ENCODE results near the gene SUSD4.

Gene SUSD4

GRCh38 chr1:223230161-223230881, 133.7 kb downstream of the SUSD4 start:
- peak; percentile 29 for DNase-seq (ENCODE audit: low spot score)

- DNase-seq (ENCODE audit: low spot score) = no peak
Measured at GRCh38 chr1:223229756-223230155, 134.2 kb downstream of the SUSD4 start.

GRCh38 chr1:223228931-223229528, 134.9 kb downstream of the SUSD4 start:
- DNase-seq (ENCODE audit: low spot score) = no peak

GRCh38 chr1:223228201-223228600, 135.8 kb downstream of the SUSD4 start:
- no peak for DNase-seq (ENCODE audit: low spot score)

- DNase-seq (ENCODE audit: low spot score) = no peak
Measured at GRCh38 chr1:223227486-223228196, 136.3 kb downstream of the SUSD4 start.

GRCh38 chr1:223227031-223227430, 136.9 kb downstream of the SUSD4 start:
- DNase-seq (ENCODE audit: low spot score) = no peak

- DNase-seq (ENCODE audit: low spot score) = no peak
Measured at GRCh38 chr1:223226271-223226670, 137.7 kb downstream of the SUSD4 start.

- no peak for DNase-seq (ENCODE audit: low spot score)
Measured at GRCh38 chr1:223225481-223225880, 138.5 kb downstream of the SUSD4 start.

- DNase-seq (ENCODE audit: low spot score) = no peak
Measured at GRCh38 chr1:223225061-223225460, 138.9 kb downstream of the SUSD4 start.

GRCh38 chr1:223224465-223224864, 139.5 kb downstream of the SUSD4 start:
- DNase-seq (ENCODE audit: low spot score) = no peak

- no peak for DNase-seq (ENCODE audit: low spot score)
Measured at GRCh38 chr1:223223091-223223995, 140.6 kb downstream of the SUSD4 start.

- DNase-seq (ENCODE audit: low spot score) = no peak
Measured at GRCh38 chr1:223222377-223222776, 141.6 kb downstream of the SUSD4 start.

GRCh38 chr1:223221686-223222085, 142.3 kb downstream of the SUSD4 start:
- DNase-seq (ENCODE audit: low spot score) = no peak

GRCh38 chr1:223219846-223220610, 143.9 kb downstream of the SUSD4 start:
- no peak for DNase-seq (ENCODE audit: low spot score)

- no peak for DNase-seq (ENCODE audit: low spot score)
Measured at GRCh38 chr1:223219318-223219635, 144.7 kb downstream of the SUSD4 start.

- no peak for DNase-seq (ENCODE audit: low spot score)
Measured at GRCh38 chr1:223217781-223218180, 146.2 kb downstream of the SUSD4 start.

- no peak for DNase-seq (ENCODE audit: low spot score)
Measured at GRCh38 chr1:223216531-223217205, 147.3 kb downstream of the SUSD4 start.

- DNase-seq (ENCODE audit: low spot score) = no peak
Measured at GRCh38 chr1:223216074-223216473, 147.9 kb downstream of the SUSD4 start.

GRCh38 chr1:223215026-223215425, 148.9 kb downstream of the SUSD4 start:
- DNase-seq (ENCODE audit: low spot score) = no peak

- DNase-seq (ENCODE audit: low spot score) = no peak
Measured at GRCh38 chr1:223214261-223214807, 149.6 kb downstream of the SUSD4 start.

GRCh38 chr1:223212441-223212840, 151.5 kb downstream of the SUSD4 start:
- DNase-seq (ENCODE audit: low spot score) = no peak

All from CD4-positive, alpha-beta T cell treated with Interleukin-2 at 100 ng/mL for 4 hours (primary cell).